ENCODE measurements around the gene C20orf141.
"Not testable (repeated sequence)": the region's sequence is repeated elsewhere in the genome, so short reads cannot be mapped to it uniquely, and the experiment has no call there.

Gene C20orf141

GRCh38 chr20:2799688-2800520 is 14.9 kb upstream of the C20orf141 start:
- DNase-seq = peak; percentile 80

DNA sequence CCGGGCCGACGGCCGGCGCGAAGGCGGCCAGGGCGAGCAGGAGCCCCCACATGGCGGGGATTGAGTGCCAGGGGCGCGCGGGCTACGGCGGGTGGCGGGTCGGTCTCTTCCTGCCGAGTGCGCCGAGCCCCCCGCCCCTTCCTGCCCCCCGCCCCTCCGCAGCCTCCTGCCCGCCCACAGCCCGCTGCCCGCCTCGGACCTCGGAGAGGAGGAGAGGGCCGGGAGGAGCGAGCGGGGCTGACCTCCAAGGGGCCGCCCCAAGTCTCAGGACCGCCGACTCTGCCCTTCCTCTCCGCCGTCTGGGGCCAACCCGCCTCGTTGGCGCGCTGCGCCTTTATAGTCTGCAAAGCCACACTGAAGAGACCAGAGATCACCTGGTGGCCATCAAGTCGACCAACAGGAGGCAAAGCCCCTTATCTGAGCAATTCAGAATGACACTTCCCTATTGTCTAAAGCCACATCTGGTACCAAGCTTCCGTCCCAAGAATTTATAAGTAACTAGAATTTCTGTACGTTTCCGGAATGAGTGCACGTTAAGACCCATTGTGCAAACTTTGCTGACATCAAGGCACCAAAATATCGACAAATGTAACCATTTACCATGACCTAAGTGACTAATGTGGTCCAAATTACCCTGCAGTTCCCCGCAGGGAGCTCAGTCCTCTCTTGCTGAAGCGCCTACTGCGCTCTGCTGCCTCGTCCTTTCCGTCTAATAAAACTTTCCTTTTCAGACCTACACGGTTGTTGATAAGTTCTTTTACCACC is 14.1 kb upstream of the C20orf141 start, which contains the start of gene CPXM1:
Gene CPXM1 (minus strand): TSS at position 107 of the 765 bp plus-strand sequence. CDS start 55 bp downstream, at position 52.
- DNase-seq = peak; percentile 83

- no peak for DNase-seq
These were observed 13.5 kb upstream of the C20orf141 start for GRCh38 chr20:2801286-2801728.

GRCh38 chr20:2804041-2804828 is 10.6 kb upstream of the C20orf141 start:
- DNase-seq = no peak

DNA sequence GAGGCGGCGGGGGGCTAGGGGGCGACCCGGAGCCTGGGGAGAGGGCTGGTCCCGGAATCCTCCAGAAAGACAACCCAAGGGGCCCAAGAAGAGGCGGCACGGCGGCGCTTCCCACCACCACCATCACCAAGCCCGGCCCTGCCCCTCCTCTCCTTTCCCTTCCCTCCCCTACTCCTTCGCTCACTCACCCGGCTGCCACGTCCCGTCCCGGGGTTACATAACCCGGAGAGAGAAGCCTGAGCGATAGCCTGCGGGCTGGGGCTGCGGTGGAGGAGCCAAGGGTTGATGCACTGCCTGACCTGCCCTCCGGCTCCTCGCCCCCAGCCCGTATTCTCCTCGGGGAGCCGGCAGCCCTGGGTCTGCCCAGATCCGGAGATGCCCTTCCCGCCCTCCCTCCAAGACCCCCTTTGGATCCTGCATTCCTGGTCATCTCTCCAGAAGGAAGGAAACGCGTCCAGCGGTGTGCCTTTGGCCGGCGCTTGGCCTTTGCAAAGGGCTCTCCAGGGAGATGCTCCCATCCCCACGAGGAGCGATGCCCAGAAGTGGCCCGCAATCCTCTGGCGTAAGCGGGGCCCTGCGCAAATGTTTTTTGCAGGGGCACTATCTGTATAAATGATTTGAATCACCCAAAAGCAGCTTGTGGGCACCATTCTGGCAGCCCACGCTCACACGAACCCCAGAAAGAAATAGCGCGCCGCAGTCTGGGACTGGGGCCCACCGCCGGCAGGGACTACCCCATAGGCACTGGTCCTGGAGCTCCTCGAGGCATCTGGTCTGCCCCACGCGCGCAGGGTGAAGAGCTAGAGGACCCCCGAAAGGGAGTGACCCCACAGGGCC is 9.7 kb upstream of the C20orf141 start:
- peak; percentile 30 for DNase-seq

DNA sequence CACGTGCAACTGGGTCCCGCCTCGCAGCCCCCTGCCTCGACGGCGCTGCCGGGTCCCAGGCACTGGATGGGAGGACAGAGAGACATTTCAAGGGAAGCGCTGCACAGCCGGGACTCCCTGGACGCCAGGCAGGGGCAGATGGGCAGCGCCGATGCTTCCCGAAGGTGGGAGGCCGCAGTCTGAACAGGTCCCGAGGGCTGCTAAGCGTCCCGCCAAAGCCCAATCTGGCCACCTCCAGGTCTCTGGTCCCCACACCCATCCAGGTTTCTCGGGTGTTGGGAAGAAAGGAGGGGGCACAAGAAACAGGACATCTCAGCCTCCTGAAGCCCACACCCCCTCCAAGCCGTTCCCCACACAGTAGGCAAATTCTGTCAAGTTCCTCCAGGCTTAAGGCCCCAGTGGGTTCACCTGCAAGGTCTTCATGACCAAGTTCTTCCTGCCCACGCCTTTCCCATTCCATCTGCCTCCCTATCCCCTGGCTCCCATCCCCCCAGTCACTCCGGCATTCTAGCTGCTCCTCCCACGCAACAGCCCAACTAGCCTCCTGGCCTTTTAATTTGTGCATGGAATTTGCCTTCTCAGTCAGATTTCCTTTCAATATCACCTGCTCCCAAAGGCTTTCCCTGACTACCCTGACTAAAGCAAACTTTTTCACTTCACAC is 9.0 kb upstream of the C20orf141 start:
- DNase-seq = no peak

GRCh38 chr20:2806351-2806701 is 8.5 kb upstream of the C20orf141 start:
- DNase-seq = no peak

GRCh38 chr20:2807019-2807418 is 7.8 kb upstream of the C20orf141 start:
- DNase-seq = no peak

GRCh38 chr20:2807929-2808328 is 6.9 kb upstream of the C20orf141 start:
- not testable (repeated sequence) for DNase-seq

DNA sequence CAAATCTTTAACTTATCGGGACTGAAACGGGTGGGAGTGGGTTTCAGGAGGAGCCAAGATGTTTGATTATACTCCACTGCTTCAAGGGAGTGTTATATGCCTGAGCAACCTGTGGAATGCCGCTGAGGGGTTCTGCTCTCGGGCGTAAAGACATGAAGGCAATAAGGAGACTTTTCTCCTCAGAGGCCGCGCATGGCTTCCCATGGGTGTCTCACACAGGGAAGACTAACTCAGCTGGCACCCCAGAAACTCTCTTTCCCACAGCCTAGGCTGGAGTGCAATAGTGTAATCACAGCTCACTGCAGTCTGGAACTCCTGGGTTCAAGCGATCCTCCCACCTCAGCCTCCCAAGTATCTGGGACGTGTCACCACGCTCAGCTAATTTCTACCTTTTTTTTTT is 5.1 kb upstream of the C20orf141 start:
- no peak for DNase-seq

GRCh38 chr20:2812189-2812588 is 2.6 kb upstream of the C20orf141 start:
- no peak for DNase-seq

DNA sequence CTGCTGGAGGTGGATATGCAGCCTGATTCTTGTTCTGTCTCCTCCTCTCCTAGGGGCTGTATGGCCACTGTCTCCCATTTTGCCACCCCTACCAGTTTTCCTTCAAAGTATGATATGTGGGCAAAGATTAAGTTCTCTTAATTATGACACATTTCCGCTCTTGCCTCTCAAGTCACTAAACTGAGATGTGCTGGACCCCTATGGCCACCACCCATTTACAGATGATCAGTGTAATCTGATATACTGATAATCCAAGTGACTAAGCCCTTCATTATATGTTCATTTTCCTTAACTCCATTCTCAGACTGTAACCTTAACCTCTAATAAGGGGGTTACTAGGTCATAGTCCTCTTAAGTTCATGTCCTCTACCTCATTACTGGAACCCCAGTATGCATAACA is 711 bp upstream of the C20orf141 start:
- no peak for DNase-seq

DNA sequence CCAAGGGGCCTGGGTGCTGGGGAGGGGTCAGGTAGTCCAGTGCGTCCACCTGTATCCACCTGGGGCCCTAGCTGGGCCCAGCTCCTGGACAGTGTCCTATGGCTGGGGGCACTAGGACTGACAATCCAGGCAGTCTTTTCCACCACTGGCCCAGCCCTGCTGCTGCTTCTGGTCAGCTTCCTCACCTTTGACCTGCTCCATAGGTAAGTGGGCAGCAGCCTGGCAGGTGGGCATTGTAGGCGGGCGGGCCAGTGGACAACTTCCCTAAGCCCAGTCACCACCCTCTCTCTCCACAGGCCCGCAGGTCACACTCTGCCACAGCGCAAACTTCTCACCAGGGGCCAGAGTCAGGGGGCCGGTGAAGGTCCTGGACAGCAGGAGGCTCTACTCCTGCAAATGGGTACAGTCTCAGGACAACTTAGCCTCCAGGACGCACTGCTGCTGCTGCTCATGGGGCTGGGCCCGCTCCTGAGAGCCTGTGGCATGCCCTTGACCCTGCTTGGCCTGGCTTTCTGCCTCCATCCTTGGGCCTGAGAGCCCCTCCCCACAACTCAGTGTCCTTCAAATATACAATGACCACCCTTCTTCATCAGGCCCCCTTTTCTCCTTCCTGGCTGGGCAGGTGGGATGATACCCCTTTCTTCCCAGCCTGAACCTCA is 584 bp downstream of the C20orf141 start:
- no peak for DNase-seq

- no peak for DNase-seq
These were observed 1.3 kb downstream of the C20orf141 start, which contains the start of gene TMEM239 for GRCh38 chr20:2816030-2816582. Gene TMEM239 (plus strand): TSS chr20:2816364. CDS start chr20:2816555, 191 bp downstream.

GRCh38 chr20:2816583-2817340 is 2.0 kb downstream of the C20orf141 start:
- DNase-seq = no peak

DNA sequence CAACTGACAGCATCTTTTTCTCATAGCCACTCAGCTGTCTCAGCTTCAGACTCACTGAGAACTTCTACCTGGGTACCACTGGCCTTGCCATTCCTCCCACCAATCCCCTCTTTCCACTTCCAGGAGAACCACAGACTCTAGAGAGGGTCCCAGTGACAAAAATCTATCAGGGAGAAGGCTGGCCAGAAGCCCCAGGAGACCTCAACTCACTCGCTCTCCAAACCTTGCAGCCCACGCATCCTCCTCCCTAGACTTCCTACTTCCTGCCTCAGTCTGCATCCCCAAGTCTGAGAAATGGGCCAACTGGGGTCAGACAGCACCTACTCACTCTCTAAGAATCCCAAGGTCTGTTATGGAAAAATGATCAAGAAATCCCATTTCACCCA is 2.5 kb downstream of the C20orf141 start:
- no peak for DNase-seq

DNA sequence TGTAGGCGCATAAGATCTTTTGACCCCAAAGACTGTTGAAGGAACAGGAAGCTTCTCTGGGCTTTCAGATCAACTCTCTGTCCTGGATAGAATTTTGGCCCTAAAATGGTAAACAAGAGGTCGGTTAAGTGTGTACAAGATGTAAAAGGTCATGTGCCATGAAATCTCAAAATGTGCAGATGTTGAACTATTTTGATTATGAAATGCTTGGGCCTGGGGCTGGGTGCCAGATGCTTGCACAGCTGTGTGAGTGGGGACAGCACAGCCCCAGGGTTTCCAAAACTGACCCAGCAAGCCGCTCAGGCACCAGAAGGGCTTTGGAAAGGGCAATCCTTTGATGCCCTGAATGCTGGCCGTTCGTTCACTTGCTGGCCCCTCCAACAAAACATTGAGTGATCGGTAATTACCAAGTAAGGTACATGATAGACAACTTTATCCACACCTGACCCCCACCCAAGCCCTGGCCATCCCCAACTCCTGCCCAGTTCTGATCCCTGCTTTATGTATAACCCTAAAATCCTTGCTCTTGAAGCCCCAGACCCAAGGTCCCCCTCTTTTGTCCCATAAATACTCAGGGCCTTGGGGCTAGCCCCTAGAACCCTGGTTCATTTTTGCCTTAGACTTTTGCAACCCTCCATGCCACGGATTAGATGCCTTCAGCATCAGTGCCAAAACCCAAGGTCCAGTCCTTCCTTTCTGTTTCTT is 3.3 kb downstream of the C20orf141 start:
- DNase-seq = no peak

DNA sequence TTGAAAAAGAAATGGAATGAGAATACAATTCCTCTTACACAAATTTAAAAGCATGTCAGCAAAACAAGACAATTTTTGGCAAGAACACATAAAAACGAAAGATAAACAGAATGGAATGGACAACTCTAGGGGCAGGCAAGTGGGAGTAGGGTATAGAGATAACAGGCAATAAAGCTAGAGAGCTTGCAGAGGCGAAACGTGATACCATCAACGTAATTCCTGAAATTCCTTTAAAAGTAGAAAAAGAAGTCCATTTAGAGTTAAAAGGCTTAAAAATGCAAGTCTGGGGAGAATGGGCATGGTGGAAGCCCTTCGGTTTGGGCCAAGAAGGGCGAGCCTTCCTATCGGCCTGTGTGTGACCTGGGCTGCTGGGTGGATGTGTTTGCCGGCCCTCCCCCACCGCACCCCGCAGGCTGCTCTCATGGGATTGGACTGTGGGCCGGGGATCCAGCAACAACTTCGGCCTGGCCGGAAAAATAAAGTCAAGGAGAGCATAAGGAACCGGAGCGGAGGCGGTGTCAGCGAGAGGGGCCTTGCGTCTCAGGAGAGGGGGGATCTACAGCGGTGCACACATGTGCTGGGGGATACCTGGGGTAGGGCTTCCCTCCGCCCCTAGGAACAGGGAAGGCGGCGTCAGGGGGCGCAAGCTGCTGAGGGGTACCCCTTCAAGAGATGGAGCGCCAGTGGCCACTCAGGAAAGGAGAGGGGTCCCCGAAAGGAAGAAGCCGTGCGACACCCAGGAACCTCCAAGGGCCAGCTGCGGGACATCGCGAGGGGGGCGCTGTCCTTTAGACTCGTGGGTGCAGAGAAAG is 5.5 kb downstream of the C20orf141 start:
- peak; percentile 35 for DNase-seq

All from eye (tissue), 1 donor.